ENCODE data around the gene LMF1.
"Not testable (repeated sequence)": the region's sequence is repeated elsewhere in the genome, so short reads cannot be mapped to it uniquely, and the experiment has no call there.

Gene LMF1

GRCh38 chr16:824601-825000, 146.2 kb downstream of the LMF1 start:
- no peak for TF ChIP-seq CTCF (IDR thresholded peaks at IDR 0.05; ENCODE audit: low read depth, low read length)
- DNase-seq (ENCODE audit: low read depth, low spot score): no peak
- in situ Hi-C loops (cut with HindIII; ENCODE audit: low sequenced_read_pairs): no loop called here
- no peak overlapping the region for H3K4me3 ChIP-seq (ENCODE audit: low read depth, low read length)

DNA sequence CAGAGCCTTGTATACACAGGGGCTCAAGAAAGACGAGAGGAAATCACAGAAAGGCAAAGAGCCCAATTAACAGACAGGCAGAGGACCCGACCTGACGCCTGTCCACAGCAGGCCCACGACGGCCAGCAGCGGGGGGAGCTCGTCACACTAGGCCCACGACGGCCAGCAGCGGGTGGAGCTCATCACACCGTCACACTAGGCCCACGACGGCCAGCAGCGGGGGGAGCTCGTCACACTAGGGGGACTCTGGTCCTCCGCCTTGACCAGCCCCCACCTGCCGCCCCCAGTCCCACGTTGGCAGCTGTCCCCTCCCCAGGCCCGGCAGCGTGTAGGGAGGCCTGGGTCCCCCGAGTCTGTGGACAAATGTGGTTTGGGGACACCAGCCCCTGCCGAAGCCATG, 146.6 kb downstream of the LMF1 start:
- H3K4me3 ChIP-seq (ENCODE audit: low read depth, low read length): no peak overlapping the region
- TF ChIP-seq CTCF (IDR thresholded peaks at IDR 0.05; ENCODE audit: low read depth, low read length): no peak
- in situ Hi-C loops (cut with HindIII; ENCODE audit: low sequenced_read_pairs): no loop called here
- no peak for DNase-seq (ENCODE audit: low read depth, low spot score)

GRCh38 chr16:822909-823297, 147.9 kb downstream of the LMF1 start:
- in situ Hi-C loops (cut with HindIII; ENCODE audit: low sequenced_read_pairs): no loop called here
- DNase-seq (ENCODE audit: low read depth, low spot score): no peak
- TF ChIP-seq CTCF (IDR thresholded peaks at IDR 0.05; ENCODE audit: low read depth, low read length): no peak
- no peak overlapping the region for H3K4me3 ChIP-seq (ENCODE audit: low read depth, low read length)

DNA sequence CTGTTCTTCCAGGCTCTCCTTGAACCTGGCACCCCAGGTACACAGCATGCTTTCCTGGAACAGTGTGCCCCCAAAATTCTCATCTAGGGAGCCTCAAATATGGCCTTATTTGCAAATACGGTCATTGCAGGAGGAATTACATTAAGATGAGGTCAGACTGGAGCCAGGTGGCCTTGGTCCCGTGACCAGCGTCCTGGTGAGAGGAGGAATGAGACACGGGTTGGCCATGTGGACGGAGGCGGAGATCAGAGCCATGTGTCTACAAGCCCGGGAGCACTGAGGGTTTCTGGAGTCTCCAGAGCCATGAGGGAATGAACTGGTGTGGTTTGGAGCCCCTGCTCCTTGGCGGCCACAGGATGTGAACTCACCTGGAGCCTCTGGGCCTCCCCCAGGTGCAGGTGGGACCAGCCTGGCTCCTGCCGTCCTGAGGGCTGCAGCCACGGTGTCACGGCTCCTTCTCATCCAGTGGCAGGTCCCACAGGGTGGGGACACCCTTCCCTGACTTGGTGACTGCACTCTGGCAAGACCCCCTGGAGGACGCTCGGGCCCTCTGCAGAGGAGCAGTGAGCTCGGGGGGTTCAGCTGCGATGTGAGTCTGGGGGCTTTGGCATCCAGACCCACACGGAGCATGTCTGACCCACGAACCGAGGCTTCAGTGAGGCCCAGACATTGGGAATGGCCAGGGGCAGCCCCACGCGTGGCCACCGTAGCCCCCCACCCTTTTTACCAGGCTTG, 148.4 kb downstream of the LMF1 start:
- in situ Hi-C loops (cut with HindIII; ENCODE audit: low sequenced_read_pairs): no loop called here
- H3K4me3 ChIP-seq (ENCODE audit: low read depth, low read length): no peak overlapping the region
- TF ChIP-seq CTCF (IDR thresholded peaks at IDR 0.05; ENCODE audit: low read depth, low read length): no peak
- no peak for DNase-seq (ENCODE audit: low read depth, low spot score)

- TF ChIP-seq CTCF (IDR thresholded peaks at IDR 0.05; ENCODE audit: low read depth, low read length): no peak
- H3K4me3 ChIP-seq (ENCODE audit: low read depth, low read length): no peak overlapping the region
- no peak for DNase-seq (ENCODE audit: low read depth, low spot score)
- in situ Hi-C loops (cut with HindIII; ENCODE audit: low sequenced_read_pairs): no loop called here
Measured at GRCh38 chr16:821751-822150, 149.0 kb downstream of the LMF1 start.

DNA sequence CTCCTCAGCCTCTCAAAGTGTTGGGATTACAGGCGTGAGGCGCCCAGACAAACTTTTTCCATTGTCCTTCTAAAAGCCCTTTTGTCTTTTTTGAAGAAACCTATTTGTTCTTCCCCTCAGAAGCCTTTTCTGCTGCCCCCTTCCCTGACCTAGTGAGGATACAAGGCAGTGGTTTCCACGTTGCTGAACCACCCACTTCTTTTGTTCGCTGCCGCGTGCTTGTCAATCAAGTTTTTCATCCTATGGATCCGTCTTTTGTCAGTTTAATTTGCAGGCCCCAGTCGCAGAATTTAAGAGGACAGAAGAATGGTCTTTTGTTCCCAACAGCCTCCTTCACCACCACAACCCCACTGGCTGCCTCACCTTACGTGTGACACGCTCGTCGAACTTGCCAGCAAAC, 150.0 kb downstream of the LMF1 start:
- TF ChIP-seq CTCF (IDR thresholded peaks at IDR 0.05; ENCODE audit: low read depth, low read length): no peak
- H3K4me3 ChIP-seq (ENCODE audit: low read depth, low read length): no peak overlapping the region
- no peak for DNase-seq (ENCODE audit: low read depth, low spot score)
- in situ Hi-C loops (cut with HindIII; ENCODE audit: low sequenced_read_pairs): no loop called here

- H3K4me3 ChIP-seq (ENCODE audit: low read depth, low read length); DNase-seq (ENCODE audit: low read depth, low spot score); in situ Hi-C loops (cut with HindIII; ENCODE audit: low sequenced_read_pairs): not testable (repeated sequence)
Measured at GRCh38 chr16:820044-820408, 150.8 kb downstream of the LMF1 start.

All from astrocyte of the spinal cord (primary cell).